ENCODE data around the gene WDR64. TPM values are rescaled to one million over a fixed set of nuclear protein-coding genes. Genes with fewer than 3 reads are reported as not detected.

The WDR64 gene
- total RNA-seq, 4 donors from 2014 or later = not detected

DNA sequence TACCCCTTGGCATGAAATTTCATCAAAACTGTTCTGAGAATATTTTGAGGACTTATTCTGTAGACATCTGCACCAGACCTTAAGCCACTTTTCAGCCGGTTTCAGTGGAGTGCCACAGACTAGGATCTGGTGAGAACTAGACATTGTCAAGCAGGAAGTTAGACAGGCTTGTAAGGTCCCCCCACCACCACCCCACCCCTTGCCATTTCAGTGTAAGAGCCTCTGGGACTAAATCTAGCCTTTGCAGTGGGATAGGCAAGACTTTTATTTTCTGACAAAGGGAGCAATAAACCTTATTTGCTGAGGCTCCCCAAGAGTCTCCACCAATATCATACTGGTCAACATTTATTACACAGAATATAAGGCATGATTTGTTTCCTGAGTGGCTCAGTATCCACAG is 118.0 kb downstream of the WDR64 start:
- DNase-seq (ENCODE audit: low spot score) (no peak), ATAC-seq (ENCODE audit: low FRiP score) (no peak)
- TF ChIP-seq, protein P1, sequence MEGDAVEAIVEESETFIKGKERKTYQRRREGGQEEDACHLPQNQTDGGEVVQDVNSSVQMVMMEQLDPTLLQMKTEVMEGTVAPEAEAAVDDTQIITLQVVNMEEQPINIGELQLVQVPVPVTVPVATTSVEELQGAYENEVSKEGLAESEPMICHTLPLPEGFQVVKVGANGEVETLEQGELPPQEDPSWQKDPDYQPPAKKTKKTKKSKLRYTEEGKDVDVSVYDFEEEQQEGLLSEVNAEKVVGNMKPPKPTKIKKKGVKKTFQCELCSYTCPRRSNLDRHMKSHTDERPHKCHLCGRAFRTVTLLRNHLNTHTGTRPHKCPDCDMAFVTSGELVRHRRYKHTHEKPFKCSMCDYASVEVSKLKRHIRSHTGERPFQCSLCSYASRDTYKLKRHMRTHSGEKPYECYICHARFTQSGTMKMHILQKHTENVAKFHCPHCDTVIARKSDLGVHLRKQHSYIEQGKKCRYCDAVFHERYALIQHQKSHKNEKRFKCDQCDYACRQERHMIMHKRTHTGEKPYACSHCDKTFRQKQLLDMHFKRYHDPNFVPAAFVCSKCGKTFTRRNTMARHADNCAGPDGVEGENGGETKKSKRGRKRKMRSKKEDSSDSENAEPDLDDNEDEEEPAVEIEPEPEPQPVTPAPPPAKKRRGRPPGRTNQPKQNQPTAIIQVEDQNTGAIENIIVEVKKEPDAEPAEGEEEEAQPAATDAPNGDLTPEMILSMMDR (IDR thresholded peaks at IDR 0.05) = no peak

DNA sequence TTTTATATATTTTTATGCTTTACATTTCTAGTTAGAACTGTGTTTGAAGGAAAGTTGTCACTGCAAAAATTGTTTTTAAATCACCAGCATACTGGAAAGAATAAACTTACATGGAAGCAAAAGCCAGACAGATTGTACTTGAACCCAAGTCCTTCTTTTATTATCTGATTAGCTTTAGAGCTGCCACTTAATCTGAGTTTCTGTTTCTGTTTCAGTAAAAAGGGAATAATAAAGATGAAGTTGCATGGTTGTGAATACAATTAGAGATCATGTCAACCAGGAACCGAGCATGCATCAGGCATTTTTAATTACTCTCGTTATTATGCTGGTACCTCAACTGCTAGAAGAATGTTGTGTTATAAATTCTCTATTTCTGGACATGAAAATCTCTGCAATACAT is 119.0 kb downstream of the WDR64 start:
- TF ChIP-seq, protein P1 (IDR thresholded peaks at IDR 0.05) = no peak
- no peak for ATAC-seq (ENCODE audit: low FRiP score)

DNA sequence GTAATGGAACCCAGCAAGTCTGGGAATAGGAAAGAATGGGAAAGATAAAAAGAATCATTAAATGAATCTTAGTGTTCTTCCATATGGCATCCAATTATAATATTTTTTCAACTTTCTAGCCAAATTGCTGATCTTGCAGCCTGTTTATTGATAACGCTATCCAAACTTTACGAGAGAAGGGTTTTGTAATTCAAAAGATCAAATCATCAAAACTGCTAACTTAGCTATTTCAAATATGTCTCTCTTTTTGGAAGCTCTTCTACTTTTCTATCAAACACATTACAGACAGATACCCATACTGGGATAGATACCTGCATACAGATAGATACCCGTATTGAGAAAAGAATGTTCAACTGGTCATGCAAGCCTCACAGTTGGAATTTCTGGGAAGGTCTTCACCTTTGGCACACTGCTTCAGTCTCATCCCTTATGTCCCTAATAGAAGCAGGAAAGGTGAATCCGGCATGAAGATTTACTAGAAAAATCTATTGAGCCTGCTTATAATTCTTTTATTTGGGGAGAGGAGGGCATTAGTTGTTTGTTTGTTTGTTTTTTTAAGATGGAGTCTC is 120.9 kb downstream of the WDR64 start:
- DNase-seq (ENCODE audit: low spot score) (no peak), ATAC-seq (ENCODE audit: low FRiP score) (no peak)
- TF ChIP-seq, protein P1 (IDR thresholded peaks at IDR 0.05) = no peak

More for the DNA sequence above, 119.0 kb downstream of the WDR64 start:
- DNase-seq (ENCODE audit: low spot score) = no peak

GRCh38 chr1:241773991-241774390 is 121.9 kb downstream of the WDR64 start:
- TF ChIP-seq, protein P1 (IDR thresholded peaks at IDR 0.05) = no peak
- no peak for DNase-seq (ENCODE audit: low spot score)
- no peak for ATAC-seq (ENCODE audit: low FRiP score)

DNA sequence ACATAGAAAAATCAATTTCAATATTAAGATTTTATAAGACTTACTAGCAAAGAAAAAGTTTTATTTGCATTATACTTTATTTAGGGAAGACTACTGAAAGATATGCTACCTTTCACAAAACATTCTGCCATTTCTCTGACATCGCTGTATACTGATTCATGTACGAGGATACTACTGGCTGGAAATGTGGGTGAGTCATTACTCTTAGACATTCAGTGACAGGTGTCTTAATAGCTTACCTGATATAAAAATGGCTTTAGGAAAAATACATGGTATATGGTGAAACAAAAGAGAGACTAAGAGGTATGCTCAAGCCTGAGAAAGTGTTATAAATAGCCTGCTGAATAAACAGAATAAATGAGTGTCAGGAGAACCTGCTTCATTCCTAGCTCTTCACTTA is 122.9 kb downstream of the WDR64 start:
- ATAC-seq (ENCODE audit: low FRiP score) (no peak), DNase-seq (ENCODE audit: low spot score) (no peak)
- TF ChIP-seq, protein P1 (IDR thresholded peaks at IDR 0.05) = no peak

GRCh38 chr1:241776911-241777310 is 124.8 kb downstream of the WDR64 start:
- no peak for DNase-seq (ENCODE audit: low spot score)
- TF ChIP-seq, protein P1 (IDR thresholded peaks at IDR 0.05) = no peak
- no peak for ATAC-seq (ENCODE audit: low FRiP score)

GRCh38 chr1:241778117-241778516 is 126.0 kb downstream of the WDR64 start:
- DNase-seq (ENCODE audit: low spot score) (no peak), ATAC-seq (ENCODE audit: low FRiP score) (no peak)
- TF ChIP-seq, protein P1 (IDR thresholded peaks at IDR 0.05) = no peak
